ENCODE data around the gene MVD. TPM values are rescaled to one million over a fixed set of nuclear protein-coding genes. Genes with fewer than 3 reads are reported as not detected.
A peak's percentile ranks its signal among the peaks of the same experiment; 100 is the strongest.

Gene MVD
- total and polyA plus RNA-seq, 4 donors: 21.7 to 99.2 (median 74.7) TPM

DNA sequence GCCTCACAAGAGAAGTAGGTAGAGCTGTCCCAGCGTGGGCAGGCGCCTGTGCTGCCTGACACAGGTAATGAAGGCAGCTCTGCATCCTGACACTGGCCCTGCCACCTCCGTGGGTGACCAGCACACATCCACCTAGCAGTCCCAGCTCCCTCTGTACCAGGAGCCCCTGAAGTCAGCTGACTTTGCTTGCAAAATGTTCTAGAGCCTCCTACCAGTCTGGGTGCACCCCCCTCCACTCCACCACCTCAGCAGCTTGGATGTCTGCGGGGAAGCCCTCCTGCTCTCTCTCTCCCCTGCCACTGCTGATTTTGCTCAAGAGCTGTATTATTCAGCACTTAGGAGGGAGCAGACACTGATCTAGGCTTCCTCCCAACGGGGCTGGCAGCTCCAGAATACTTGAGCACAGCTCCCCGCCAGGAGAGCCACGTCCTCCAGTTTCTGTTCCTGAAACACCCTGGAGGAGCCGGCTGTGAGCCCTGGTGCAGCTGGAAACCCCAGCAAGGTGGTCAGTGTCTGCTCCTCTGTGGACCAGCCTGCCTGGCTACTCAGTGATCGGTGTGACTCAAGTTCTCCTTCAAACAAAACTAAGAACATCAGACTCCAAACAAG is 42.3 kb upstream of the MVD start:
- Histone ChIP-seq H3K27me3 (ENCODE audit: control insufficient read depth in 4 of 4, insufficient read depth in 4 of 4, low read length in 3 of 4) (no peaks in the 10 kb centered on the region), H3K9me3 (ENCODE audit: control insufficient read depth in 4 of 4, low read length in 3 of 4) (no peaks in the 10 kb centered on the region), H3K4me1 (ENCODE audit: control insufficient read depth in 4 of 4, insufficient read depth in 4 of 4, low read length in 3 of 4) (peaks cover 6 to 40% (median 27%) of the 10 kb centered on the region in 4 donors), H3K27ac (ENCODE audit: low read depth in 1 of 2, low read length in 2 of 2) (peak overlapping the region; percentile 81 to 84), H3K36me3 (ENCODE audit: control insufficient read depth in 4 of 4, insufficient read depth in 3 of 4, low read depth in 1 of 4, low read length in 3 of 4) (no peaks in the 10 kb centered on the region), H3K4me3 (ENCODE audit: low read depth in 1 of 3, low read length in 3 of 3) (peak overlapping the region; percentile 71 to 90 (median 77)), H3K9ac (ENCODE audit: low read depth in 1 of 2, low read length in 2 of 2) (peak overlapping the region; percentile 34 to 83)
- TF ChIP-seq HNF4A (conservative IDR thresholded peaks at IDR 0.05) (no peak), SP1 (IDR thresholded peaks at IDR 0.05) (no peak), RAD21 (IDR thresholded peaks at IDR 0.05) (no peak)
- TF ChIP-seq, protein P1, sequence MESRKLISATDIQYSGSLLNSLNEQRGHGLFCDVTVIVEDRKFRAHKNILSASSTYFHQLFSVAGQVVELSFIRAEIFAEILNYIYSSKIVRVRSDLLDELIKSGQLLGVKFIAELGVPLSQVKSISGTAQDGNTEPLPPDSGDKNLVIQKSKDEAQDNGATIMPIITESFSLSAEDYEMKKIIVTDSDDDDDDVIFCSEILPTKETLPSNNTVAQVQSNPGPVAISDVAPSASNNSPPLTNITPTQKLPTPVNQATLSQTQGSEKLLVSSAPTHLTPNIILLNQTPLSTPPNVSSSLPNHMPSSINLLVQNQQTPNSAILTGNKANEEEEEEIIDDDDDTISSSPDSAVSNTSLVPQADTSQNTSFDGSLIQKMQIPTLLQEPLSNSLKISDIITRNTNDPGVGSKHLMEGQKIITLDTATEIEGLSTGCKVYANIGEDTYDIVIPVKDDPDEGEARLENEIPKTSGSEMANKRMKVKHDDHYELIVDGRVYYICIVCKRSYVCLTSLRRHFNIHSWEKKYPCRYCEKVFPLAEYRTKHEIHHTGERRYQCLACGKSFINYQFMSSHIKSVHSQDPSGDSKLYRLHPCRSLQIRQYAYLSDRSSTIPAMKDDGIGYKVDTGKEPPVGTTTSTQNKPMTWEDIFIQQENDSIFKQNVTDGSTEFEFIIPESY (IDR thresholded peaks at IDR 0.05): no peak
- DNase-seq (ENCODE audit: low spot score): no peak
- 35% methylated on average over 9 of the region's 9 CpGs for WGBS

DNA sequence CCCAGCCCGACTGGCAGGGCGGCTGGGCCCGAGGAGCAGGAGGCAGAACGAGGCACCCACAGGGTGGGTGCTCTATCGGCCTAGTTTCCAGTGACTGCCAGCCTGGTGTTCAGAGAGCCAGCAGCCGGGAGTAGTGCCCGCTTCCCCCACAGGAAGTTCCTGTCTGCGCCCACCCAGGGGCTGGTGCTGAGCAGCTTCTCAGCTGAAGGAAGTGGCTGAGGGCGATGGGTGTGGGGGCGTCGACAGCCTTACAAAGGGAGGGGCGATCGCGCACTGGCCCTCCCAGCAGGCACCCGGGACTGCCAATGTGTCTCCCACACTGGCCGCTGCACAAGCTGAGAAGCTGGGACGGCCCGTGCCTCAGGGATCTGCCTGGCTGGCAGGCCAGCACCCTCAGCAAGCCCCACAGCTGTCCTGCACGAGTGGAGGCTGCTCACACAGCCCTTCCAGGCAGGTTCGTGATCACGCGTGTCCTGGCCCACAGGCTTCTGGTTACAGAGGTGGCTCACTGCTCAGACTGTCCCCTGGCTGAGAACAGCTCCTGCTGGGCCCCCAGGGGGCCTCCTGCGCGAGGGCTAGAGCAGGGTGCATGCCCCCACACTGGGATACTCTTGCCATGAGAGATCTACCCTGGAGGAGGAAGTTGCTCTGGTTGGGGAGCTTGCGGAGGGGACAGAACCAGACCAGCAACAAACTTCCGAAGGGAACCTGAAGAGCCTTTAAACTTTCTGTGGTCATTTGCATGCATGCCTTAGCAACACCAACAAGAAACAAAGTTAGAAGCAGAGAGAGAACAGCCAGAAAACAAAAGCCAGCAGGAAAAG is 40.8 kb upstream of the MVD start:
- H3K4me3 ChIP-seq (ENCODE audit: low read depth in 1 of 3, low read length in 3 of 3): no peak overlapping the region
- H3K4me1 ChIP-seq (ENCODE audit: control insufficient read depth in 4 of 4, insufficient read depth in 4 of 4, low read length in 3 of 4): peaks cover 6 to 40% (median 27%) of the 10 kb centered on the region in 4 donors
- H3K36me3 ChIP-seq (ENCODE audit: control insufficient read depth in 4 of 4, insufficient read depth in 3 of 4, low read depth in 1 of 4, low read length in 3 of 4): peaks cover 0 to 4% (median 2%) of the 10 kb centered on the region in 4 donors
- WGBS: 65% methylated on average over 26 of the region's 26 CpGs
- no peaks in the 10 kb centered on the region for H3K9me3 ChIP-seq (ENCODE audit: control insufficient read depth in 4 of 4, low read length in 3 of 4)
- TF ChIP-seq NR2F2 (IDR thresholded peaks at IDR 0.05) (no peak), FOXA1 (IDR thresholded peaks at IDR 0.05) (no peak), JUND (IDR thresholded peaks at IDR 0.05) (no peak), HNF4G (IDR thresholded peaks at IDR 0.05) (no peak), HNF4A (conservative IDR thresholded peaks at IDR 0.05) (no peak), GABPA (IDR thresholded peaks at IDR 0.05 in 1 of 2, conservative IDR thresholded peaks at IDR 0.05 in 1 of 2) (no peak), SP1 (IDR thresholded peaks at IDR 0.05) (no peak), YY1 (IDR thresholded peaks at IDR 0.05) (no peak), EGR1 (IDR thresholded peaks at IDR 0.05; ENCODE audit: low read depth in 2 of 2) (no peak)
- TF ChIP-seq, protein P2, sequence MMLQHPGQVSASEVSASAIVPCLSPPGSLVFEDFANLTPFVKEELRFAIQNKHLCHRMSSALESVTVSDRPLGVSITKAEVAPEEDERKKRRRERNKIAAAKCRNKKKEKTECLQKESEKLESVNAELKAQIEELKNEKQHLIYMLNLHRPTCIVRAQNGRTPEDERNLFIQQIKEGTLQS (IDR thresholded peaks at IDR 0.05): no peak
- TF ChIP-seq, protein P3, sequence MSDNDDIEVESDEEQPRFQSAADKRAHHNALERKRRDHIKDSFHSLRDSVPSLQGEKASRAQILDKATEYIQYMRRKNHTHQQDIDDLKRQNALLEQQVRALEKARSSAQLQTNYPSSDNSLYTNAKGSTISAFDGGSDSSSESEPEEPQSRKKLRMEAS (IDR thresholded peaks at IDR 0.05): no peak
- TF ChIP-seq, protein P1 (IDR thresholded peaks at IDR 0.05): no peak
- TF ChIP-seq, protein P4, sequence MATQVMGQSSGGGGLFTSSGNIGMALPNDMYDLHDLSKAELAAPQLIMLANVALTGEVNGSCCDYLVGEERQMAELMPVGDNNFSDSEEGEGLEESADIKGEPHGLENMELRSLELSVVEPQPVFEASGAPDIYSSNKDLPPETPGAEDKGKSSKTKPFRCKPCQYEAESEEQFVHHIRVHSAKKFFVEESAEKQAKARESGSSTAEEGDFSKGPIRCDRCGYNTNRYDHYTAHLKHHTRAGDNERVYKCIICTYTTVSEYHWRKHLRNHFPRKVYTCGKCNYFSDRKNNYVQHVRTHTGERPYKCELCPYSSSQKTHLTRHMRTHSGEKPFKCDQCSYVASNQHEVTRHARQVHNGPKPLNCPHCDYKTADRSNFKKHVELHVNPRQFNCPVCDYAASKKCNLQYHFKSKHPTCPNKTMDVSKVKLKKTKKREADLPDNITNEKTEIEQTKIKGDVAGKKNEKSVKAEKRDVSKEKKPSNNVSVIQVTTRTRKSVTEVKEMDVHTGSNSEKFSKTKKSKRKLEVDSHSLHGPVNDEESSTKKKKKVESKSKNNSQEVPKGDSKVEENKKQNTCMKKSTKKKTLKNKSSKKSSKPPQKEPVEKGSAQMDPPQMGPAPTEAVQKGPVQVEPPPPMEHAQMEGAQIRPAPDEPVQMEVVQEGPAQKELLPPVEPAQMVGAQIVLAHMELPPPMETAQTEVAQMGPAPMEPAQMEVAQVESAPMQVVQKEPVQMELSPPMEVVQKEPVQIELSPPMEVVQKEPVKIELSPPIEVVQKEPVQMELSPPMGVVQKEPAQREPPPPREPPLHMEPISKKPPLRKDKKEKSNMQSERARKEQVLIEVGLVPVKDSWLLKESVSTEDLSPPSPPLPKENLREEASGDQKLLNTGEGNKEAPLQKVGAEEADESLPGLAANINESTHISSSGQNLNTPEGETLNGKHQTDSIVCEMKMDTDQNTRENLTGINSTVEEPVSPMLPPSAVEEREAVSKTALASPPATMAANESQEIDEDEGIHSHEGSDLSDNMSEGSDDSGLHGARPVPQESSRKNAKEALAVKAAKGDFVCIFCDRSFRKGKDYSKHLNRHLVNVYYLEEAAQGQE (IDR thresholded peaks at IDR 0.05): no peak
- H3K27ac ChIP-seq (ENCODE audit: low read depth in 1 of 2, low read length in 2 of 2): peak overlapping the region; percentile 81 to 84
- no peaks in the 10 kb centered on the region for H3K27me3 ChIP-seq (ENCODE audit: control insufficient read depth in 4 of 4, insufficient read depth in 4 of 4, low read length in 3 of 4)
- peak overlapping the region; percentile 48 to 71 for H3K9ac ChIP-seq (ENCODE audit: low read depth in 1 of 2, low read length in 2 of 2)
- DNase-seq (ENCODE audit: low spot score): no peak

Measured in liver (tissue), 9 donors.